Hindlimb muscle (tissue), 1 donor: ENCODE data around the gene SSBP3. TPM values are rescaled to one million over a fixed set of nuclear protein-coding genes. Genes with fewer than 3 reads are reported as not detected.
A peak's percentile ranks its signal among the peaks of the same experiment; 100 is the strongest.

Experiments used
- DNase-seq: peaks from one replicate; pipeline ENCODE4 v3.0.0-alpha.2; 2013
- polyA plus RNA-seq: library from polyadenylated mRNA; unstranded; fragments of 120-200 nt; gene quantifications from one replicate; pipeline ENCODE4 v1.2.1, GENCODE V29; 2013; ENCODE audit not compliant: insufficient read length

The SSBP3 gene
- polyA plus RNA-seq, 1 donor: 67.2 TPM

GRCh38 chr1:54302951-54303843 is 103.0 kb downstream of the SSBP3 start:
- no peak for DNase-seq

- no peak for DNase-seq
Observed at GRCh38 chr1:54302549-54302948, 103.6 kb downstream of the SSBP3 start.

GRCh38 chr1:54301497-54301896 is 104.7 kb downstream of the SSBP3 start:
- DNase-seq: no peak

- DNase-seq: no peak
Observed at GRCh38 chr1:54300401-54300800, 105.8 kb downstream of the SSBP3 start.

- no peak for DNase-seq
Observed at GRCh38 chr1:54299037-54299436, 107.2 kb downstream of the SSBP3 start.

GRCh38 chr1:54298284-54299033 is 107.7 kb downstream of the SSBP3 start:
- no peak for DNase-seq

- DNase-seq: no peak
Observed at GRCh38 chr1:54297596-54298283, 108.5 kb downstream of the SSBP3 start.

- no peak for DNase-seq
Observed at GRCh38 chr1:54296666-54297065, 109.5 kb downstream of the SSBP3 start.

GRCh38 chr1:54294887-54295286 is 111.3 kb downstream of the SSBP3 start:
- no peak for DNase-seq

GRCh38 chr1:54292002-54292911 is 113.9 kb downstream of the SSBP3 start:
- DNase-seq: no peak

GRCh38 chr1:54291276-54292001 is 114.8 kb downstream of the SSBP3 start:
- no peak for DNase-seq

GRCh38 chr1:54290506-54291184 is 115.5 kb downstream of the SSBP3 start:
- no peak for DNase-seq

- no peak for DNase-seq
Observed at GRCh38 chr1:54289712-54290233, 116.4 kb downstream of the SSBP3 start.

GRCh38 chr1:54287801-54288211 is 118.4 kb downstream of the SSBP3 start:
- DNase-seq: no peak

GRCh38 chr1:54287176-54287650 is 119.0 kb downstream of the SSBP3 start:
- DNase-seq: peak; percentile 60

GRCh38 chr1:54285815-54286345 is 120.3 kb downstream of the SSBP3 start:
- no peak for DNase-seq

- no peak for DNase-seq
Observed at GRCh38 chr1:54284781-54285529, 121.2 kb downstream of the SSBP3 start.

GRCh38 chr1:54283635-54284385 is 122.4 kb downstream of the SSBP3 start:
- no peak for DNase-seq
